HepG2 (cell line): ENCODE data around the gene DDRGK1. TPM values are rescaled to one million over a fixed set of nuclear protein-coding genes. Genes with fewer than 3 reads are reported as not detected.
A peak's percentile ranks its signal among the peaks of the same experiment; 100 is the strongest.

Experiments
- ATF1 ChIP-seq: IDR thresholded peaks from 2 replicates; pipeline ENCODE4 v1.6.1; 2016; ENCODE audit warnings: mild to moderate bottlenecking, control low read depth
- ATF7-NPFF ChIP-seq: sonication (generic); formaldehyde crosslinking; IDR thresholded peaks from 2 replicates; pipeline ENCODE4 v1.8.1; 2023; ENCODE audit warnings: mild to moderate bottlenecking, low read depth, missing genetic modification reagents, moderate library complexity
- BRD4 ChIP-seq: sonication (generic); formaldehyde crosslinking; IDR thresholded peaks from 2 replicates; pipeline ENCODE4 v1.4.0; 2020; ENCODE audit warnings: missing genetic modification reagents
- CBX5 ChIP-seq: sonication (generic); formaldehyde crosslinking; IDR thresholded peaks from 2 replicates; pipeline ENCODE4 v1.4.0; 2020; ENCODE audit warnings: missing genetic modification reagents, borderline replicate concordance
- GMEB2 ChIP-seq: IDR thresholded peaks from 2 replicates; pipeline ENCODE4 v1.6.1; 2016; ENCODE audit warnings: missing biosample characterization, missing genetic modification reagents, low read depth
- IKZF1 ChIP-seq: fragments of 450-650 bp; IDR thresholded peaks from 2 replicates; pipeline ENCODE4 v1.7.1; 2016
- KAT2B ChIP-seq: fragments of 150-350 bp; IDR thresholded peaks from 2 replicates; pipeline ENCODE4 v1.6.1; 2014; ENCODE audit warnings: low read depth, low read length, borderline replicate concordance
- MAFK ChIP-seq, 2 experiments: IDR thresholded peaks in 1 of 2; conservative IDR thresholded peaks in 1 of 2; 2 replicates each; pipeline ENCODE4 v1.6.1; 2011; ENCODE audit warnings: improper control_type of control experiment in 2 of 2, low read length in 2 of 2
- MED8 ChIP-seq: sonication (generic); formaldehyde crosslinking; IDR thresholded peaks from 2 replicates; pipeline ENCODE4 v1.8.1; 2023; ENCODE audit warnings: mild to moderate bottlenecking, missing genetic modification reagents; ENCODE audit not compliant: insufficient replicate concordance
- NKX3-1 ChIP-seq: sonication (generic); formaldehyde crosslinking; IDR thresholded peaks from 2 replicates; pipeline ENCODE4 v1.5.0; 2020; ENCODE audit warnings: missing genetic modification reagents
- REL ChIP-seq: sonication (generic); formaldehyde crosslinking; conservative IDR thresholded peaks from 2 replicates; pipeline ENCODE4 v1.8.0; 2022; ENCODE audit warnings: mild to moderate bottlenecking, missing genetic modification reagents, moderate library complexity
- STAT5B ChIP-seq: sonication (generic); formaldehyde crosslinking; IDR thresholded peaks from 2 replicates; pipeline ENCODE4 v1.4.0; 2020; ENCODE audit warnings: missing genetic modification reagents
- SYNCRIP ChIP-seq: fragments of 200-400 bp; formaldehyde crosslinking; IDR thresholded peaks from 2 replicates; pipeline ENCODE4 v1.6.1; 2018; ENCODE audit warnings: mild to moderate bottlenecking, low read depth, low read length; ENCODE audit not compliant: insufficient read depth
- TCF12 ChIP-seq, 2 experiments: fragments of 450-650 bp in 1 of 2; sonication (generic) in 1 of 2; formaldehyde crosslinking in 1 of 2; IDR thresholded peaks; 2 replicates each; pipeline versions ENCODE4 v1.6.1 to v1.8.0; 2017 to 2022; ENCODE audit warnings: antibody characterized with exemption in 1 of 2, mild to moderate bottlenecking in 1 of 2, missing genetic modification reagents in 1 of 2, moderate library complexity in 1 of 2
- ZBTB1 ChIP-seq: sonication (generic); formaldehyde crosslinking; IDR thresholded peaks from 2 replicates; pipeline ENCODE4 v1.4.0; 2020; ENCODE audit warnings: missing genetic modification reagents, borderline replicate concordance
- ZBTB42 ChIP-seq: sonication (generic); formaldehyde crosslinking; IDR thresholded peaks from 2 replicates; pipeline ENCODE4 v1.5.0; 2020; ENCODE audit warnings: mild to moderate bottlenecking, missing genetic modification reagents
- ZNF10 ChIP-seq: sonication (generic); formaldehyde crosslinking; IDR thresholded peaks from 2 replicates; pipeline ENCODE4 v1.4.0; 2020; ENCODE audit warnings: mild to moderate bottlenecking, low read depth, missing genetic modification reagents, borderline replicate concordance
- ZNF317 ChIP-seq: sonication (generic); formaldehyde crosslinking; IDR thresholded peaks from 2 replicates; pipeline ENCODE4 v1.5.0; 2020; ENCODE audit warnings: mild to moderate bottlenecking, missing genetic modification reagents
- ZNF558 ChIP-seq: sonication (generic); formaldehyde crosslinking; IDR thresholded peaks from 2 replicates; pipeline ENCODE4 v1.9.0; 2022; ENCODE audit warnings: mild to moderate bottlenecking, missing genetic modification reagents, borderline replicate concordance
- ZNF746 ChIP-seq: sonication (generic); formaldehyde crosslinking; IDR thresholded peaks from 2 replicates; pipeline ENCODE4 v1.8.0; 2022; ENCODE audit warnings: mild to moderate bottlenecking, missing genetic modification reagents
- polyA plus RNA-seq, 8 experiments: library from polyadenylated mRNA; depleted of rRNA in 3 of 8; stranded (reverse) in 7 of 8; unstranded in 1 of 8; fragments of >200 nt; fragmentation: Illumina TruSeq in 4 of 8; extraction: Trizol in 4 of 8; gene quantifications; 2 replicates each; pipeline versions ENCODE4 v1.2.1 to v1.2.3, GENCODE V29; 2011 to 2016; ENCODE audit warnings: low read depth in 4 of 8, missing spikeins in 1 of 8, mixed read lengths in 1 of 8; ENCODE audit not compliant: insufficient read depth in 1 of 8
- total RNA-seq, 5 experiments: library from RNA; depleted of rRNA; stranded (reverse); fragments of >200 nt; fragmentation: Illumina TruSeq; extraction: Trizol; gene quantifications; 2 replicates each; pipeline ENCODE4 v1.2.3, GENCODE V29; 2016; ENCODE audit warnings: low read depth in 1 of 5
- TF ChIP-seq, protein P1 (sequence below): sonication (generic); formaldehyde crosslinking; IDR thresholded peaks from 2 replicates; pipeline ENCODE4 v1.9.0; 2022; ENCODE audit warnings: missing genetic modification reagents, mild to moderate bottlenecking, borderline replicate concordance
- TF ChIP-seq, protein P2 (sequence below), 2 experiments: sonication (generic) in 1 of 2; formaldehyde crosslinking in 1 of 2; IDR thresholded peaks; 2 replicates each; pipeline versions ENCODE4 v1.6.1 to v1.9.0; 2014 to 2022; ENCODE audit warnings: antibody characterized with exemption in 1 of 2, borderline replicate concordance in 1 of 2, inconsistent platforms in 1 of 2, low read depth in 1 of 2, missing genetic modification reagents in 1 of 2

The DDRGK1 gene
- total and polyA plus RNA-seq, 2 of the 13 experiments (the other 11 are each of a cell fraction or from before 2014, with no cell fraction given), result 96.7 to 149 TPM

DNA sequence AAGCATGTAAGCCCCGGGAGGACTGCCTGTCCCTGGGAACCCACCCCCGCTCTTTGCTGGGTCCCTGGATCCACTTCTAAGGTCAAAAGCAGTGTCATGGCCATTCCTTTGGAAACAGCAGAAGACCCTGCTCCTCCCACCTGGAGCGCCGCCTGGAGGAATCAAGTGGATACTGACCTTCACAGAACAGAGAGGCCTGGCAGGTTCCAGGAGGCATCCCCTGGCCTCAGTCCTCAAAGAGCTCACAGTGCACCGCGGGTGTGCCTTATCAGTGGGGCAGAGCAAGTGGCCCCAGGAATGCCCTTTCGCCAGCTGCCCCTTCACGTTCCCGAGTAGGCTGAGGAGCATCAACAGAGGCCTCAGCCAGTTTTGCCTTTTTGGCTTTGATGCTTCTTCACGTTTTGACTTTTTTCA, 45.6 kb upstream of the DDRGK1 start (continued):
- TF ChIP-seq, protein P1, sequence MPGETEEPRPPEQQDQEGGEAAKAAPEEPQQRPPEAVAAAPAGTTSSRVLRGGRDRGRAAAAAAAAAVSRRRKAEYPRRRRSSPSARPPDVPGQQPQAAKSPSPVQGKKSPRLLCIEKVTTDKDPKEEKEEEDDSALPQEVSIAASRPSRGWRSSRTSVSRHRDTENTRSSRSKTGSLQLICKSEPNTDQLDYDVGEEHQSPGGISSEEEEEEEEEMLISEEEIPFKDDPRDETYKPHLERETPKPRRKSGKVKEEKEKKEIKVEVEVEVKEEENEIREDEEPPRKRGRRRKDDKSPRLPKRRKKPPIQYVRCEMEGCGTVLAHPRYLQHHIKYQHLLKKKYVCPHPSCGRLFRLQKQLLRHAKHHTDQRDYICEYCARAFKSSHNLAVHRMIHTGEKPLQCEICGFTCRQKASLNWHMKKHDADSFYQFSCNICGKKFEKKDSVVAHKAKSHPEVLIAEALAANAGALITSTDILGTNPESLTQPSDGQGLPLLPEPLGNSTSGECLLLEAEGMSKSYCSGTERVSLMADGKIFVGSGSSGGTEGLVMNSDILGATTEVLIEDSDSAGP, result peak; percentile 65; the same call in 1 of the 2 replicates
- no peak for TF ChIP-seq MAFK (conservative IDR thresholded peaks at IDR 0.05 in 1 of 2, IDR thresholded peaks at IDR 0.05 in 1 of 2; ENCODE audit: low read length in 2 of 2)
- 0 out of 2 replicates have a peak, but pooled peaks have one; percentile 42 for TF ChIP-seq STAT5B (CRISPR knock-in tag)
- no peak for TF ChIP-seq IKZF1
- no peak for TF ChIP-seq REL (CRISPR knock-in tag)
- no peak for TF ChIP-seq MED8 (CRISPR knock-in tag)
- TF ChIP-seq ATF7-NPFF (CRISPR knock-in tag), result no peak
- TF ChIP-seq ZNF746, result no peak
- TF ChIP-seq ZNF10 (CRISPR knock-in tag), result no peak
- TF ChIP-seq GMEB2 (CRISPR knock-in tag), result no peak
- no peak for TF ChIP-seq KAT2B
- peak; percentile 66; the same call in 1 of the 2 replicates for TF ChIP-seq CBX5 (CRISPR knock-in tag)
- no peak for TF ChIP-seq BRD4 (CRISPR knock-in tag)
- no peak for TF ChIP-seq NKX3-1 (CRISPR knock-in tag)
- TF ChIP-seq ZNF558, result no peak
- no peak for TF ChIP-seq SYNCRIP
- no peak for TF ChIP-seq ZNF317
- TF ChIP-seq TCF12 (IDR thresholded peaks at IDR 0.05), result no peak
- no peak for TF ChIP-seq TCF12 (CRISPR knock-in tag; IDR thresholded peaks at IDR 0.05)
- TF ChIP-seq ZBTB42, result no peak
- no peak for TF ChIP-seq ATF1 (CRISPR knock-in tag)
- TF ChIP-seq, protein P2, sequence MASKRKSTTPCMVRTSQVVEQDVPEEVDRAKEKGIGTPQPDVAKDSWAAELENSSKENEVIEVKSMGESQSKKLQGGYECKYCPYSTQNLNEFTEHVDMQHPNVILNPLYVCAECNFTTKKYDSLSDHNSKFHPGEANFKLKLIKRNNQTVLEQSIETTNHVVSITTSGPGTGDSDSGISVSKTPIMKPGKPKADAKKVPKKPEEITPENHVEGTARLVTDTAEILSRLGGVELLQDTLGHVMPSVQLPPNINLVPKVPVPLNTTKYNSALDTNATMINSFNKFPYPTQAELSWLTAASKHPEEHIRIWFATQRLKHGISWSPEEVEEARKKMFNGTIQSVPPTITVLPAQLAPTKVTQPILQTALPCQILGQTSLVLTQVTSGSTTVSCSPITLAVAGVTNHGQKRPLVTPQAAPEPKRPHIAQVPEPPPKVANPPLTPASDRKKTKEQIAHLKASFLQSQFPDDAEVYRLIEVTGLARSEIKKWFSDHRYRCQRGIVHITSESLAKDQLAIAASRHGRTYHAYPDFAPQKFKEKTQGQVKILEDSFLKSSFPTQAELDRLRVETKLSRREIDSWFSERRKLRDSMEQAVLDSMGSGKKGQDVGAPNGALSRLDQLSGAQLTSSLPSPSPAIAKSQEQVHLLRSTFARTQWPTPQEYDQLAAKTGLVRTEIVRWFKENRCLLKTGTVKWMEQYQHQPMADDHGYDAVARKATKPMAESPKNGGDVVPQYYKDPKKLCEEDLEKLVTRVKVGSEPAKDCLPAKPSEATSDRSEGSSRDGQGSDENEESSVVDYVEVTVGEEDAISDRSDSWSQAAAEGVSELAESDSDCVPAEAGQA (IDR thresholded peaks at IDR 0.05; ENCODE audit: low read depth), result no peak
- TF ChIP-seq, protein P2 (CRISPR knock-in tag; IDR thresholded peaks at IDR 0.05; ENCODE audit: borderline replicate concordance), result no peak
- no peak for TF ChIP-seq ZBTB1 (CRISPR knock-in tag)
